GM19025 (cell line): Measurements from ENCODE around the gene FFAR1.
"Not testable (repeated sequence)": the region's sequence is repeated elsewhere in the genome, so short reads cannot be mapped to it uniquely, and the experiment has no call there.

Experiments
- ATAC-seq: cut with Tn5 transposase; IDR thresholded peaks from one replicate; pipeline ENCODE4 v1.9.1; 2021; ENCODE audit warnings: mild to moderate bottlenecking, low read depth, moderate library complexity; ENCODE audit not compliant: unreplicated experiment

Gene FFAR1

DNA sequence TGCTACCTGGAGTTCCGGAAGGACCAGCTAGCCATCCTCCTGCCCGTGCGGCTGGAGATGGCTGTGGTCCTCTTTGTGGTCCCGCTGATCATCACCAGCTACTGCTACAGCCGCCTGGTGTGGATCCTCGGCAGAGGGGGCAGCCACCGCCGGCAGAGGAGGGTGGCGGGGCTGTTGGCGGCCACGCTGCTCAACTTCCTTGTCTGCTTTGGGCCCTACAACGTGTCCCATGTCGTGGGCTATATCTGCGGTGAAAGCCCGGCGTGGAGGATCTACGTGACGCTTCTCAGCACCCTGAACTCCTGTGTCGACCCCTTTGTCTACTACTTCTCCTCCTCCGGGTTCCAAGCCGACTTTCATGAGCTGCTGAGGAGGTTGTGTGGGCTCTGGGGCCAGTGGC is 11.7 kb downstream of the FFAR1 start:
- not testable (repeated sequence) for ATAC-seq

DNA sequence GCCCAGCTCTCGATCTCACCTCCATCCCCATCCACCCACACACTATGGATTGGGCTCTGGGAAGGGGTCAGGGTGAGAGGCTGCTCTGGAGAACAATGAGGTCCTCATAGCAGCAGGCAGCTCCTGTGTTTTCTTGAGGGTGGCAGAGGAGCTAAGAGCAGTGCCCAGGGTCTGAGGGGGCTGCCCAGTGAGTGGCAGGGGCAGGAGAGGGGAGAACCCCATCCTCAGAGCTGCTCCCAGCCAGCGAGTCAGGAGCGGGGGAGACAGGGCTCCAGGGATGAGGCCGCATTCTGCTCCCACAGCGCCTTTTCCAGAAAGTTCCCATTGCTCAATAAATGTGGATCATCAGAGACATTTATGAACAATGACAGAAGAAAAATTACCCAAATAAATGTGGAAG is 12.4 kb downstream of the FFAR1 start:
- ATAC-seq = not testable (repeated sequence)

DNA sequence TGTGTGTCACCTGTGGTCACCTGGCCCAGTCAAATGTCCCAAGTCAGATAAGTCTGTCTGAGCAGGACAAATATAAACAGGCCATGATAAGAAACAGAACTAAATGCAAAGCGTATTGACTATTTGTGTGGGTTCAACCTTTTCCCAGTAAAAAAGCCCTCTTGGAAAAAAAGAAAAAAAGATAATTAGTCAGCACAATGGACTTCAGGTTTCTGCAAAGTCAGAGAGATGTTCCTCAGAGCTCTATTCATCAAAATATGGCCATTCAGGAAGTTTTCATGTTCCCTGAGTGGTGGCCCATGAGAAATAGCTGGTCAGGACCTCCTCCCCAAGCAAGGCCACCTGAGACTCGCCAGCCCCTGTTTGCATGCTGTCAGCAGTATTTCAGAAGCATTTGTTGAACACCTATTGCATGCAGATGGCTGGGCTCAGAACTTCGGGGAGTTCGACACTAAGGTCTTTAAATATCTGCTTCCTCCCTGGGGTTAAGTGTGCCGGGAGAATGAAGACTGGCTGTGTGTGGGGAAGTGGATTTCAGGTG is 13.2 kb downstream of the FFAR1 start:
- ATAC-seq = no peak

DNA sequence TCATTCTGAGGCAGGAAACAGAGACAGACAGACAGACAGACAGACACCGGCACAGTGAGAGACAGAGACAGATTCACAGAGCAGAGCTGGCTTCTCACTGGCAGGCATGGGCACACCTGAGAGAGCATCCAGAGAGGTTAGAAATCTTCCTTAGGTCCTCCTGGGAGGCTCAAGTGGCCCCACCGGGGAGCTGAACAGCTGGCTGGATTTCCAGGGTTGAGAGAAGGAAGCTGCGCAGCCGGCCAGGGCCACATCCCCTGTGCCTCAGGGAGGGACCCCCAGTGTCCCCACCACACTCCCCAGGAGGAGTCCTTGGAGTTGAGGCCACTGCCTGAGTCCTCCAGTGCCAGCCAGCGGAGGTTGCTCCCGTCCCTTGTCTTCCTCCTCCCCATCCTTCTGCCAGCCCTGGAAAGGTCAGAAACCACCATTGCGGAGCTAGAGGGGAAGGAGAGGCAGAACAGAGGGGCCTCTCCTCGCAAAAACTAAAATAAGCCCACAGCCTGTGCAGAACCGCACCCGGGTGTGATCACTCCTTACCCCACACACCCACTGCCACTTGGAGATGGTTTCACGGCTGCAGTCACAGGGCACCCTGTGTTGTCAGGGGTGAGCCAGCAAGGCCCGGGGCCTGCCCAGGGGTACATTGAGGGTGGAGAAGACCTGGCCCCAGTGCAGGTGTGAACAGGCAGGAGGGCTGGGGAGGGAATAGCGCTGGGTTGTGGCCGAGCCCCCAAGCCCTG is 14.7 kb downstream of the FFAR1 start:
- ATAC-seq = no peak

DNA sequence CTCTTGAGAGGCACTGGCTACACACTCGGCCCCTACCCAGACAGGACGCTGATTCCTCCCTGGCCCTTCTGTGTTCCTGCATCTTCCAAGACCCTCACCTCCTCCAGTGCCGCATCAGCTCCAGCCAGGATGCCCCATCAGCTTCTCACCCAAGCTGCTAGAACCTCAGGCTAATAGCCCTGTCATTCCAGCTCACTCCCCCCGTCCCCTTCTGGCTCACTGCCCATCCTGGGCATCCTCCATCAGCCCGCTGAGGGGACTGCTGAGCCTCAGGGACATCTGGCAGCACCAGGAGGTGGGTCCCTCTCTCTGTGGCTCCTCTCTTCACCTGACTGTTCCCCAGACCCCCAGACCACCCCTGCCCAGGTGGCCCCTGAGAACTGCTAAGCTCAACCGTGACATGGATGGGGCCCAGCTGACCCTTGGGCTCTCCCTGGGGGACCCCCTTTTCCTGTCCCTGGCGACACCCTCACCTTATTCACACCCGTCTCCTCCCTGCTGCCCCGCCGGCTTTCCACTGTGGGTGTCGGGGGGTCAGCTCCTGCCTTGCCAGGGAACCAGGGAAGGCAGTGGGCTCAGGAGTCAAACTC is 15.4 kb downstream of the FFAR1 start:
- no peak for ATAC-seq

DNA sequence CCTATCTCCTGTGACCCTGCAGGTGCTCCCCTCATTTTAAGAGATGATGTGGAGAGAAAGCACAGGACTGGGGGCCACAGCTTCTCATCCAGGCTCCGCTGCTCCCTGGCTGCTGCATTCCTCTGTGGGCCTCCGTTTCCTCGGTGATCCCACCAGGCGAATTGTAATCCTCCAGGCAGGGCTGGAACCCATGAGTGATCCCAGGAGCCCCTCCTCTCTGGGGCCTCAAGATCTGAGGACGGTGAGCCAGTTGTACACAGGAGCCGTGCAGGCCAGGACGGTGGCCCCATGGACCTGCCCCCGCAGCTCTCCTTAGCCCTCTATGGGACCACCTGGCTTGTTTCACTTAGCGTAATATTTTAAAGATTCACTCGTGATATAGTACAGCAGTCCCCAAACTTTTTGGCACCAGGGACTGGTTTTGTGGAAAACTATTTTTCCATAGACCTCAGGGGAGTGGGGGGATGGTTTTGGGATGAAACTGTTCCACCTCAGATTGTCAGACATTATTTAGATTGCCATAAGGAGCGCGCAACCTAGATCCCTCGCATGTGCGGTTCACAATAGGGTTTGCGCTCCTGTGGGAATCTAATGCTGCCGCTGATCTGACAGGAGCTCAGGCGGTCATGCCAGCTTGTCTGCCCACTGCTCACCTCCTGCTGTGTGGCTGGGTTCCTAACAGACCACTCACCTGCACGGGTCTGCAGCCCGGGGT is 16.2 kb downstream of the FFAR1 start:
- ATAC-seq = no peak

DNA sequence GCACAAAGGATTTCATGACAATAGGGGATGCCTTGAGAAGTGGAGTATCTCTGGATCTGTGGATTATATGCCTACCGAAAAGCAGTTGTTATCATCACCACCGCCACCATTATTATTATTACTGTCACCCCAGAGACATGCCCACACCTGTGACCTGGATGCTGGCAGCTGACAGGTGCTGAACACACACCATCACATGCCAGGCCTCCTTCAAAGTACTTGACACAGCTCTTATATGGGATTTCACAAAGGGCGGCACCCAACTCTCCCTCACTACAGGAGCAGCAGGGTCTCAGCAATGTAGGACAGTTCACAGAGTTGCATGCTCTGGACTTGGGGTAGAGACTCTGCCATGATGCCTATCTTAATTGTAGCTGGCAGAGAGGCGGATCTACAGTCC is 17.6 kb downstream of the FFAR1 start:
- no peak for ATAC-seq

DNA sequence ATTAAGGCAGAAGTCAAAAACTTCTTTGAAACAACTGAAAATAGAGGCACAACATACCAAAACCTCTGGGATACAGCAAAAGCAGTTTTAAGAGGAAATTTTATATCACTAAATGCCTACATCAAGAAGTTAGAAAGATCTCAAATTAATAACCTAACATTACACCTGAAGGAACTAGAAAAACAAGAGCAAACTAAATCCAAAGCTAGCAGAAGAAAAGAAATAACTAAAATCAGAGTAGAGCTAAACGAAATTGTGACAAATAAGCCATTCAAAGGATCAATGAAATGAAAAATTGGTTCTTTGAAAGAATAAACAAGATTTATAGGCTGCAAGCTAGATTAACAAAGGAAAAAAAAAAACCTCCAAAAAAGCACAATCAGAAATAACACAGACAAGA is 20.7 kb downstream of the FFAR1 start:
- no peak for ATAC-seq

DNA sequence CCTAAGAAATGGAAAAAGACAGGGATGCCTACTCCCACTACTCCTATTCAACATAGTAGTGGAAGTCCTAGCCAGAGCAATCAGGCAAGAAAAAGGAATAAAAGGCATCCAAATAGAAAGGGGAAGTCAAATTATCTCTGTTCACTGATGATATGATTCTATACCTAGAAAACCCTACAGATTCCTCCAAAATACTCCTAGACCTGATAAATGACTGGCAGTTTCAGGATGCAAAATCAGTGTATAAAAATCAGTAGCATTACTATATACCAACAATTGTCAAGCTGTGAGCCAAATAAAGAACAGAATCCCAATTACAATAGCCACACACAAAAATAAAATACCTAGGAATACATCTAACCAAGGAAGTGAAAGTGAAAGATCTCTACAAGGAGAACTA is 21.8 kb downstream of the FFAR1 start:
- no peak for ATAC-seq

DNA sequence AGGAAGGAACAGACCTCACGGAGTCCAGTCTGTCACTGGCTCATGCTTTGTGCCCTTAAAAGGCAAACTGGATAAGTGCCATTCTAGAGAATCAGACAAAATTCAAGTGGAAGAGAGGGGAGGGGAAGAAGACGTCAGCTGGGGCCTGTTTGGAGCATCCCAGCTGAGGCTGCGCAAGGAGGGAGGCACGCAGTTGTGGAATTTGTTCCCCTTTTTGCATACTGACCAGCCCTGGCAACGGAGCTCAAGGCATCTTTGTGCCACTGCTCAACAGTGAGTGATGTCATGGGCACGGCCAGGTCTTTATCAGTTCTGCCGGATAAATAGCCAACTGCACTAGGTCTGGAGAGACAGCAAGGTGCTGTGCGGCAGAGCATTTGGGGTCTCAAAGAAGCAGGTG is 23.0 kb downstream of the FFAR1 start, which contains the start of gene GPR42:
TSS of gene GPR42 (plus strand) at position 347 of the 400 bp plus-strand sequence. CDS start 292 bp downstream, outside the sequence.
- ATAC-seq = no peak

DNA sequence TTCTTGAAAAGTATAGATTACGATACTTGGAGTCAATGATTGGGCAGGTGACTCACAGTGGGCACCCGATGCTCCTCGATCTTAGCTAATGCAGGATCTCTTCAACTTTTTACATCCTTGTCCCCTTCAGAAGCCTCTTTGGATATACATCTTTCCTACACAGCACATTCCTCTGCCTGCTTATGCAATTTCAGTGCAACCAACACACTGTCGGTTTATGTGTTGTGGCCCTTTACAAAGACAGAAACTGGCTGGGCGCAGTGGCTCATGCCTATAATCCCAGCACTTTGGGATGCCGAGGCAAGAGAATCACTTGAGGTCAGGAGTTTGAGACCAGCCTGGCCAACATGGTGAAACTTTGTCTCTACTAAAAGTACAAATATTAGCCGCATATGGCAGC is 25.8 kb downstream of the FFAR1 start:
- ATAC-seq = no peak

DNA sequence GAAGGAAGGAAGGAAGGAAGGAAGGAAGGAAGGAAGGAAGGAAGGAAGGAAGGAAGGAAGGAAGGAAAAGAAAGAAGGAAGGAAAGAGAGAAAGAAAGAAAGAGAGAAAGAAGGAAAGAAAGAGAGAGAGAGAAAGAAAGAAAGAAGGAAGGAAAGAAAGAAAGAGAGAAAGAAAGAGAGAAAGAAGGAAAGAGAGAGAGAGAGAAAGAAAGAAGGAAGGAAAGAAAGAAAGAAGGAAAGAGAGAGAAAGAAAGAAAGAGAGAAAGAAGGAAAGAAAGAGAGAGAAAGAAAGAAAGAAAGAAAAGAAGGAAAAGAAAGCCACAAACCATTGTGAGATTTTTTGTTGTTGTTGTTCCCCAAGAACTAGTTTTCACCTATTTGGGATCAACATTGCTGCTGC is 26.3 kb downstream of the FFAR1 start:
- ATAC-seq = not testable (repeated sequence)

DNA sequence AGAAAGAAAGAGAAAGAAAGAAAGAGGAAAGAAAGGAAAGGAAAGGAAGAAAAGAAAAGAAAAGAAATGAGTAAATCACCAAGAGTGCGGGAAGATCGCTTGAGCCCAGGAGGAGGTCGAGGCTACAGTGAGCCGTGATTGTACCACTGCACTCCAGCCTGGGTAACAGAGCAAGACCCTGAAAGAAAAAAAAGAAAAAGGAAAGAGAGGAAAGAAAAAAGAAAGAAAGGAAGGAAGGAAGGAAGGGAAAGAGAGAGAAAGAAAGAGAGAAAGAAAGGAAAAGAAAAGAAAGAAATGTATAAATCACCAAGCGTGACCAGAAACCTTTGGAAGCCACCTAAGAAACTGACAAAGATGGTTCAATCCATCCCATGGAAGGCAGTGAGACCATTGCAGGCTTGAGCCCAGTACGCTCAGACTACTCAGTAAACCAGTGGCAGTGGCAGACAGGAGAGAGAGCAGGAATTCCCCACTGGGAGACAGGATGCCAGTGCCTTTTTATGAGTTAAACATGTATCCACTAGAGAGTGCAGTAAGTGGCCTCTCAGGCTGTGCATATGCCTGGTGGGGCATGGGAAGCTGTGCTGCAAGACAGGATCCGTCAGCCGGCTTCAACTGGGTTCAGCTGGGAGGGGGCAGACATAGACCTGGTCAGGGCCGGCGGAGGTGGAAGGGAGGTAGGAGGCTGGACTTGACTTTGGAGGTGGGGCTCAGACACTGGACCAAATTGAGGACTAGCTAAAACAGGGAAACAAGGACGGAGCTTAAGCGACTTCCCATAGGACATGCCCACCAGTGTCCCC is 28.0 kb downstream of the FFAR1 start:
- ATAC-seq = no peak

DNA sequence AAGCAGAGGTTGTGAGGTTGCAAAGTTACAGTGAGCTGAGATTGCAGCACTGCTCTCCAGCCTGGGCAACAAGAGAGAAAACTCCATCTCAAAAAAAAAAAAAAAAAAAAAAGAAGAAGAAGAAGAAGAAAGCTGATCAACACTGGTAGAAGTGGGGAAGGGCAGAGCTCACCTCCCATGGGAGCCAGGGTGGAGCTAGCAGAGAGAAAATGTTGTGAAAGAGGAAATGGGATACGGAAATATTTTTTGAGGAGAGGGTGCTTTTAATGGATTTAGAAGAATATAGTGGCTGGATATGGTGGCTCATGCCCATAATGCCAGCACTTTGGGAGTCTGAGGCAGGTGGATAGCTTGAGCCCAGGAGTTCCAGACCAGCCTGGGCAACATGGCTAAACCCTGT is 30.0 kb downstream of the FFAR1 start:
- ATAC-seq = no peak

DNA sequence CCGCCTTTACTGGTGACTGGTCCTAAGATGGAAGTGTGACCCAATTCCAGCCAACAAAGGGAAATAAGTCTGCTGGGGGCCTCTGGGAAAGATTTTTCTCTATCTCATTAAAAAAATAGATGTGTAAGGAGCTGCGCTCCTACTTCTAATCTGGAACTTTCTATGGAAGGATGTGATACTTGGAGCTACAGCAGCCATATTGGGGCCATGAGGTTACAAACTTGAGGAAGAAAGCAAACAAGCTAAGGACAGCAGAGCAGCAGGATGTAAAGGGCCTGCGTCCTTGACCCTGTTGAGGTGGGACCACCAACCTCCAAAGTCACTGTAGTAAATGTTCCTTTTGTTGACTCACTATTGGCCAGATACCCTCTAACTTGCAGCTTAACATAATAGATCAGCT is 30.7 kb downstream of the FFAR1 start:
- ATAC-seq = no peak

DNA sequence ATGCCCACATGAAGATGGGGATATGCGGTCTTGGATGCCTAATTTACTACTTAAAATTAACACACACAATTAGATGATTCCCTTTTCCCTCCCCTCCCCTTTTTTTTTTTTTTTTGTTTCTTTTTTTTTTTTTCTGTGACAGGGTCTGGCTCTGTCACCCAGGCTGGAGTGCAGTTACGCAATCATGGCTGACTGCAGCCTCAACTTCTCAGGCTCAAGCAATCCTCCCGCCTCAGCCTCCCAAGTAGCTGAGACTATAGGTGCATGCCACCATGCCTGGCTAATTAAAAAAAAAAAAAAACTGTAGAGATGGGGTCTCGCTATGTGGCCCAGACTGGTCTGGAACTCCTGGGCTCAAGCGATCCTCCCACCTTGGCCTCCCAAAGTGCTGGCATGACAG is 31.8 kb downstream of the FFAR1 start:
- not testable (repeated sequence) for ATAC-seq

DNA sequence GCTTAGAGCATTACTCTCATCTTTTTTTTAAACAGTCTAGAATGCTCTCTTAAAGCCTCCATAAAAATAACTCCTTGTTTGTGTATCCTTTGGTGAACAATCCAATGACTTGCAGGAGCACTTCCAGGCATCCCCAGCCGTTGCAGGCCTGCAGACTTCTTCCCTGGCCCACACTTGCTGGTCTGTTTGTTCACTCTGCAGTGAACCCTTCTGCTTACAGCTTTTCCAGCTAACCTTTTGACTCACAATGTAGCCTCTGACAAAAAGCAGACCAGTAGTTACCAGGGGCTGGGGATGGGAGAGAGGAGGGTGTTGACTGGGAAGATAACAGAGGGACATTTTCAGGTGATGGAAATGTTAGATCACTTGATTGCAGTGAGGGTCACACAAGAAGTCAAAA is 32.3 kb downstream of the FFAR1 start:
- ATAC-seq = no peak

DNA sequence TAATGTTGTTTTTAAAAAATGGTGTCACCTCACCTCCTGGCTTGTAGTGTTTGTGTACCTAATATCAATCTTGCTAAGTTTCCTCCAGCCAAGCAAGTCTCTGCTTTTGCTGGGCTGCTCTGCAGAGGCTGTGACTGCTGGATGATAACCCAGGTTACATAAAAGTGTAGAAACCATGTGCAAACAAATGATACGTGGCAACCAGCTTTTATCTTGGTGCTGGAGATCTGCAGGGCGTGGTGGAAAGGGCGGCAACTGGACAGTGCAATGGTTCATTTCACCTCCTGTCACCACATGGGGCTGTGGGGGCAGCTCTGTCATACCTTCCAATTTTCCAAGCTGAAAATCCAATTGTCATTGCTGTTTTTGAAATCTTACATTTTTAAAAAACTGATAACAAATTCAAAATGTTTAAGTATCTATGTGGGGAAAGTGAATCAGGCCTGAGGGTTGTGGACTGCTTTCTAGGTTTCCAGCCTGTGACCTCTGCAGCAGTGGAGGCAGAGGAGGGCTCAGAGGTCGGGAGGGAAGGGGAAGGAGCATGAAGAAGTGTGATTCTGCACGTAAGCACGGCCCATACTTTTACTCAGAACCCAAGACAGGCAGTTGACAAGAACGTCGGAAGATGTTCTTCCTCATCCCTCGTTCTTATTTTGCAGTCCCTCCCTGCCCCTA is 32.9 kb downstream of the FFAR1 start:
- ATAC-seq = no peak

DNA sequence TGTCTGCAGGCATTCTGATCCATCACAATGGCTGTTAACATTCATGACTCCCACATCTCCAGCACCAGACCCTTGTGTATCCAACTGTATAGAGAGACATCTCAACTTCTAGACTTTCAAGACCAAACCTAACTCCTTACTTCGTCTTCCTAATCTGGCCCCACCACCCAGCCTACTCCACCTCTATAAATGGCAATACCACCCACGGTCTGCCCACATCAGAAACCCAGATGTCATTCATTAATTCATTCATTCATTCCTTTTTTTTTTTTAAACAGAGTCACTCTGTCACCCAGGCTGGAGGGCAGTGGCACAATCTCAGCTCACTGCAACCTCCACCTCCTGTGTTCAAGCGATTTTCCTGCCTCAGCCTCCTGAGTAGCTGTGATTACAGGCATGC is 33.6 kb downstream of the FFAR1 start:
- ATAC-seq = no peak

DNA sequence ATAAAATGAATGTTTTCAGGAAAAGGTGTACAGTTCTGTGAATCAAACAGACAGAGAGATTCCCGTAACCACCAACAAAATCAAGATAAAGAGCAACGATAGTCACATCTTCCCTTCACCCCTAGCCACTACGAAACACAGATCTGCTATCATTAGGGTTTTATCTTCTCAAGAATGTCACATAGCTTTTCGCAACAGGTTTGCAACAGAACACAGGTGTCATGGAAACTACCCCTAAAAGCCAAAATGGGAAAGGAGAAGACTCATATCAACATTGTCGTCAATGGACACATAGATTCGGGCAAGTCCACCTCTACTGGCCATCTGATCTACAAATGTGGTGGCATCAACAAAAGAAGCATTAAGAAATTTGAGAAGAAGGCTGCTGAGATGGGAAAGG is 34.2 kb downstream of the FFAR1 start:
- no peak for ATAC-seq
